GM21381 (cell line): Measurements from ENCODE around the gene DENND4B.
A peak's percentile ranks its signal among the peaks of the same experiment; 100 is the strongest.
"Not testable (repeated sequence)": the region's sequence is repeated elsewhere in the genome, so short reads cannot be mapped to it uniquely, and the experiment has no call there.

Experiments used
- ATAC-seq: cut with Tn5 transposase; IDR thresholded peaks from one replicate; pipeline ENCODE4 v1.9.1; 2021; ENCODE audit warnings: mild to moderate bottlenecking, moderate library complexity; ENCODE audit not compliant: unreplicated experiment

Gene DENND4B

GRCh38 chr1:153946622-153947241 is at the start of gene DENND4B:
TSS of gene DENND4B (minus strand) at chr1:153946718. CDS start at chr1:153944374, 2,344 bp downstream.
- ATAC-seq, result peak; percentile 67

- no peak for ATAC-seq
These were observed 49.1 kb upstream of the DENND4B start for GRCh38 chr1:153995640-153996039.

- ATAC-seq, result no peak
These were observed 48.7 kb upstream of the DENND4B start for GRCh38 chr1:153995202-153995601.

GRCh38 chr1:153991806-153992205 is 45.3 kb upstream of the DENND4B start:
- ATAC-seq, result no peak

GRCh38 chr1:153991151-153991630 is 44.7 kb upstream of the DENND4B start:
- ATAC-seq, result no peak

GRCh38 chr1:153990468-153991150 is 44.1 kb upstream of the DENND4B start, which contains the start of gene RPS27:
TSS of gene RPS27 (plus strand) at chr1:153990762. CDS start at chr1:153990797, 35 bp downstream.
- ATAC-seq, result peak; percentile 73

- no peak for ATAC-seq
These were observed 41.1 kb upstream of the DENND4B start for GRCh38 chr1:153987621-153988020.

GRCh38 chr1:153985941-153986761 is 39.6 kb upstream of the DENND4B start, which contains the start of gene RAB13:
TSS of gene RAB13 (minus strand) at chr1:153986339. CDS start at chr1:153986236, 103 bp downstream.
- ATAC-seq, result no peak

GRCh38 chr1:153985341-153985912 is 38.9 kb upstream of the DENND4B start:
- no peak for ATAC-seq

GRCh38 chr1:153984123-153984894 is 37.8 kb upstream of the DENND4B start:
- ATAC-seq, result no peak

GRCh38 chr1:153981735-153982134 is 35.2 kb upstream of the DENND4B start:
- not testable (repeated sequence) for ATAC-seq

GRCh38 chr1:153979091-153979490 is 32.6 kb upstream of the DENND4B start:
- not testable (repeated sequence) for ATAC-seq

- ATAC-seq, result no peak
These were observed 31.9 kb upstream of the DENND4B start for GRCh38 chr1:153978274-153978909.

GRCh38 chr1:153977250-153978240 is 31.0 kb upstream of the DENND4B start, which contains the start of gene JTB:
TSS of gene JTB (minus strand) at chr1:153977674. CDS start at chr1:153977252, 422 bp downstream.
- ATAC-seq, result peak; percentile 84

GRCh38 chr1:153976819-153977249 is 30.3 kb upstream of the DENND4B start:
- ATAC-seq, result peak; percentile 7

GRCh38 chr1:153973525-153973924 is 27.0 kb upstream of the DENND4B start:
- ATAC-seq, result no peak

- ATAC-seq, result no peak
These were observed 26.6 kb upstream of the DENND4B start for GRCh38 chr1:153973071-153973470.

GRCh38 chr1:153970346-153970745 is 23.8 kb upstream of the DENND4B start:
- ATAC-seq, result no peak
